ENCODE results near the gene CATSPERE.

CATSPERE gene, protein sequence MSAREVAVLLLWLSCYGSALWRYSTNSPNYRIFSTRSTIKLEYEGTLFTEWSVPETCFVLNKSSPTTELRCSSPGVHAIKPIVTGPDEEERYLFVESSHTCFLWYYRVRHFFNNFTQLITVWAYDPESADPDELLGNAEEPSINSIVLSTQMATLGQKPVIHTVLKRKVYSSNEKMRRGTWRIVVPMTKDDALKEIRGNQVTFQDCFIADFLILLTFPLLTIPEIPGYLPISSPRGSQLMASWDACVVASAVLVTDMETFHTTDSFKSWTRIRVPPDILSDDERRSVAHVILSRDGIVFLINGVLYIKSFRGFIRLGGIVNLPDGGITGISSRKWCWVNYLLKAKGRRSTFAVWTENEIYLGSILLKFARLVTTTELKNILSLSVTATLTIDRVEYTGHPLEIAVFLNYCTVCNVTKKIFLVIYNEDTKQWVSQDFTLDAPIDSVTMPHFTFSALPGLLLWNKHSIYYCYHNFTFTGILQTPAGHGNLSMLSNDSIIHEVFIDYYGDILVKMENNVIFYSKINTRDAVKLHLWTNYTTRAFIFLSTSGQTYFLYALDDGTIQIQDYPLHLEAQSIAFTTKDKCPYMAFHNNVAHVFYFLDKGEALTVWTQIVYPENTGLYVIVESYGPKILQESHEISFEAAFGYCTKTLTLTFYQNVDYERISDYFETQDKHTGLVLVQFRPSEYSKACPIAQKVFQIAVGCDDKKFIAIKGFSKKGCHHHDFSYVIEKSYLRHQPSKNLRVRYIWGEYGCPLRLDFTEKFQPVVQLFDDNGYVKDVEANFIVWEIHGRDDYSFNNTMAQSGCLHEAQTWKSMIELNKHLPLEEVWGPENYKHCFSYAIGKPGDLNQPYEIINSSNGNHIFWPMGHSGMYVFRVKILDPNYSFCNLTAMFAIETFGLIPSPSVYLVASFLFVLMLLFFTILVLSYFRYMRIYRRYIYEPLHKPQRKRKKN

DNA sequence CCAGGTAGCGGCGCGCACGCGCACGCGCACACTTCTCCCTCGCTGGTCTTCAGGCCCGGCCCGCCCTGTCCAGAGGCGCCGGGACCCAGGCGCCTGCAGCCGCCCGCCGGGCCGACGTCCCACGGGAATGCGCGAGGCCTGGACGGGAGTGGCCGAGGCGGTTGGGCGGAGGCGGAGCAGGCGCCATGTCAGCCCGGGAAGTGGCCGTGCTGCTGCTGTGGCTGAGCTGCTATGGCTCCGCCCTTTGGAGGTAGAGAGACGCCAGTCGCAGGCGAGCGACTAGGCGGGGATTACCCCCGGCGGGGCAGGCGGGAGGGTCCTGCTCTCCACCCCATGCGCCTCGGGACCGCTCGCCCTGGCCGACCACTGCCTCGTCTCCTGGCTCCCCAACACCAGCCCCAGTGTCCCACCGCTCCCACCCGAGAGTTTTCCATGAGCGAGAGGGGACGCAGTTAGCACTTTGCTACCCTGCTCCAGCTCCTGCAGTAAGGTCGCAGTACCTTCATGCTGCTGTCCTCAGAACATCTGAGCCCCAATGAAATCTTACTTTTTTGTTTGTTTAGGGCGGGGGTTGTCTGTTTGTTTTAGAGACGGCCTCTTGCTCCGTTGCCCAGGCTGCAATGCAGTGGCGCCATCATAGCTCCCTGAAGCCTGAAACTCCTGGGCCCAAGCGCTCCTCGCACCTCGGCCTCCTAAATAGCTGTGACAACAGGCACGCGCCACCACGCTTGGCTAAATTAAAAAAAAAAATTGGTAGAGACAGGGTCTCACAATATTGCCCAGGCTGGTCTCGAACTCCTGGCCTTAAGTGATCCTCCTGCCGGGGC is at the start of gene CATSPERE:
CATSPERE (plus strand) TSS at position 29 of the 827 bp plus-strand sequence; CDS start at position 186, 157 bp downstream.
- peak; percentile 93 for DNase-seq (ENCODE audit: low spot score)

DNA sequence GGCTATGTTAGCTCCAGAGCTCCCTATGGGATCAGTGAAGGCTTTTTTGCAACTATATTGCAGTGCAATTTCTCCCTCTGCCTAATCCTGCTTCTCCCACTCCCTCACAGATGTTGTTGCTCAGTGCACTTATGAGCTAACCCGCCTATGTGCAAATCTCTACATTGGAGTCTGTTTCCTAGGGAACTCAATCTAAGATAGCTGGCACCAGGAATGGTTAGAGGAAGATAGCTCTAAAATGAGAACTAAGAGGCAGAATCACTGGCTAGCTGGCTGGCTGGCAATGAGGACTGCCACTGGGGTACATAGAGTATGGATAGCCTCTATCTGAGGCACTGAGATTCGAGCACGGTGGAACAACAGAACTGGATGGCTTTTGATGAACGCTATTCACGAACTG is 48.9 kb upstream of the CATSPERE start:
- no peak for DNase-seq (ENCODE audit: low spot score)

GRCh38 chr1:244413736-244414135 is 47.3 kb upstream of the CATSPERE start:
- no peak for DNase-seq (ENCODE audit: low spot score)

DNA sequence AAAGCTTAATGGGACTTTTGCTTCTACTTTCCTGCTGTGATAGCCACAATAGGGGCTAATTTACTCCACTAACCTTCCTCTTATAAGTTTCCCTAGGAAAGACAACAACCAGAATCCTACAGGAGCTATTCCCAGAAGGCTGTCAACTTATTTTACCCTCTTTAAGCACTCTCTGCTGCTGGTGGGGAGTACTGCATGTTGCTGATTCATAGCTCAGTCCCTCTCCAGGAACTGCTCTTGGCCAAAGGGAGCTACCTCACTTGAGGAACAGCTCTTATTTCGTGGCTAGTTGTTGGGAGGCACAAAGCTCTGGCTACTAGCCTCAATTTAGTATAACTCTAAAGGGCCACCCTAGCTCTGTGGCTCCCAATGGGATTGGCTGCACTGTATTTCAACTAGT is 46.5 kb upstream of the CATSPERE start:
- peak; percentile 58 for DNase-seq (ENCODE audit: low spot score)

DNA sequence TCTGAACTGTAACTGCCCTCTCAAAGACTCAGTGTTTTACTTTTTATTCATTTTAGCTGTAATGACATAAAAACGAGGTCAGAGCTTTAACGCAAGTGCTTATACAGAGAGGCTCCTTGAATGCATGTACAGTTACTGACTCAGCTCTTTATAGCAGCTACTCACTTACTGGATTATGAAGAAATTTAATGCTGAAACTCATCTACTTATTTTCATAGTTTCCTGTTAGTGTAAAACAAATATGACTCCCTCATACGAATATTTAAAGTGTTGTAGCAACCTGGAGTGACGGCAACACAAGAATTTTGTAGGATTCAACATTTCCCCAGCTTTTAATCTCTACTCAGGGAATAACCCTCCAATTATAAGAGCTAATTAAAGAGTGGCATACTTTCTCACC is 42.0 kb upstream of the CATSPERE start:
- DNase-seq (ENCODE audit: low spot score), result no peak

GRCh38 chr1:244422174-244422573 is 38.9 kb upstream of the CATSPERE start:
- DNase-seq (ENCODE audit: low spot score), result no peak

DNA sequence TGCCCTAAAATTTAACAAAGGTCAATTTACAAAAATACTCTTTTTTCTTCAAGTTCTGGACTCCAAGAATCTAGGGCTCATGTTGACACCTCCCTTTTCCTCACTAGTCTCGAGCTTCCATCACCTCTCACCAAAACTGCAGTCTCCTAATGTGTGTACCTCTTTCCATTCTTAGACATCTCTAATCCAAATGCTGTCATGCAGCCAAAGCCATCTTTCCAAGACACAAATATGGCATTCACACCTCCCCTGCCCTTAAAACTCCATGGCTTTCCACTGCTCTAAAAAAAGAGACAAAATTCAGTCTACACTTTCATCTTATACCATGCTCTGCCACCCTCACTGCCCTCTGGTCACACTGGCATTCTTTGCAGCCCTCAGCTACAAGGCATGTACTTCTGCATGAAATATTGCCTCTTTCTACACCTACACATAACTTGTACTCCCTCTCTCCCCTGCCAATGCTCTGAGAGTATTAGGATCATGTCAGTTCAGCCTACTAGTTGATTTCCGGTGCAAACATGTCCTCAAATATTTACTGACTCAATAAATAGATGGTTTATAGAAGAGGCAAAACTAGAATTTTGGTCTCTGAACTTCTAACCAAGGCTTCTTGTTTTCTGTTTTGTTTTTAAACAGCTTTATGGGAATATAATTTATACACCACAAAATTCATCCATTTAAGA is 36.3 kb upstream of the CATSPERE start:
- DNase-seq (ENCODE audit: low spot score), result no peak

GRCh38 chr1:244427647-244428046 is 33.4 kb upstream of the CATSPERE start:
- DNase-seq (ENCODE audit: low spot score), result no peak

- DNase-seq (ENCODE audit: low spot score), result no peak
Measured at GRCh38 chr1:244429818-244430217, 31.3 kb upstream of the CATSPERE start.

DNA sequence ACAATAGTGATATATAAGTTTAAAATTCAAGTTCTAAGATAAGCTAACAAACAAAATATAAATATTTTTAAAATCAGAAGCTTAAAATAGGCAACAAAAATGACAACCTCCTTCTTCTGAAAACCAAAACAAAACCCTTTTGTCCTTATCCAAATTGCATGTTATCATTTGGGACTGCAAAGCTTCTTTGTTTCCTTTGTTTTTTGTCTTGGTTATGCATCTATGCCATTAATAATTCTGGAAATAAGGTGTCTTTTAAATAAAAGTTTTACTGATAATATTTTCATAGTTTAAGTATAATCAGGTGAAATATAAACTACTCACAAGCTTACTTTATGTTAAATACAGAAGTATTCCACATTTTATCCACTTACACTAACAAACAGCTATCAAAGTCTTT is 29.9 kb upstream of the CATSPERE start:
- DNase-seq (ENCODE audit: low spot score), result no peak

DNA sequence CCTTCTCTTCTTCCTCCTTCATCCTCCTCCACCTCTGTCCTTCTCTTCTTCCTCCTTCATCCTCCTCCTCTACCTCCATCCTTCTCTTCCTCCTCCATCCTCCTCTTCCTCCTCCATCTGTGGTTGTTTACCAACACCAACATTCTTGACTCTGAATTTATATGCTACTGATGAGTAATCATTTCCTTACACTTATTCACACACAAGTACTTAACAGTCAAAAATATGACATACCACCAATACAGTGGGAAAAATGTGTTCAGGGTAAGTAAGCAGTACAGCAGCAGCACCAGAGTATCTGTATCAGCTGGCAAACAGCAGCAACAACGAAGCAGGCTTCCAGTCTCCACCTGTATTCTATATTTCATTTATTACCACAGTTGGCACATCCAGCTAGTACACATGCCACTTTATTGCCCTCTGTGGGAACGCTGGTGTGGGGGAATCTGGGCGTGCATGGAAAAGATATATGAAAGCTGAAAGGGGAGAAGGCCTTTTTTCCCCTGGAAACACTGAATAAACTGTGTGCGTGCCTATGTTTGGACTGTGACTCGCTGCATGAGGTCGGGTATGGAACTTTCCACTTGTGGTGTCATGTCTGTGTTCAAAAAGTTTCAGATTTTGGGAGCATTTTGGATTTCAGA is 25.4 kb upstream of the CATSPERE start:
- DNase-seq (ENCODE audit: low spot score), result peak; percentile 29

DNA sequence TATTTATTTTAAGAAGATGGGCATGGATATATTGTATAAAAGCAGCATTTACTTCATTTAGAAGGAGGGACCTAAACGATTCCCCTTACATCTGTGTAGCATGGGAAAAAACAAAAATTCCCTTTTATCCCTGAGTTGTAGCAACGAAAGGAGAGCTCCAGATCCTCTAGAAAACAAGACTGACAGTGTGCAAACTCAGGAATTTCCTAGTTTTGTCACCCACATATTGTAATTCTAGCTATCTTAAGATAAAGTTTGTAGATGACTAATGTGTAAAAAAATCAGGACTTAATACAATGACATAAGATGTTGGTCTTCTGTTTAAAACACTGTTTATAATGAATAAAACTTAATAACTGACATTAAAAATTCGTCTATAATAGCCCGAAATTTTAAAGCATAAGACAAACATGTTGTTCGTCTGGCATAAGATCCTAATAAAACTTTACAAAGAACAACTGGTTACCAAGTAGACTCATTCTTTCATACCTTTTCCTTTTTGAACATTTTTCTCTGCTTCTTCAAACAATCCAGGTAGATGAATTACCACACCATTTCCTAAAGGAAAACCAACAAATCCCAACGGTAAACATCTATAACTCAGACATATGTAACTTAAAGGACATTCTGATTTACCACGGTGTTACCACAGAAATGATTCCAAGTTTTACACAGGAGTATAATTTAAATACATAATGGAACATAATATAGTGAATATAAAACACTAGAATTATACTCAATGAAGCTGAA is 24.6 kb upstream of the CATSPERE start:
- no peak for DNase-seq (ENCODE audit: low spot score)

- DNase-seq (ENCODE audit: low spot score), result no peak
Measured at GRCh38 chr1:244437086-244437468, 24.0 kb upstream of the CATSPERE start.

- DNase-seq (ENCODE audit: low spot score), result no peak
Measured at GRCh38 chr1:244439391-244440032, 21.6 kb upstream of the CATSPERE start.

GRCh38 chr1:244442850-244443249 is 18.2 kb upstream of the CATSPERE start:
- DNase-seq (ENCODE audit: low spot score), result no peak

DNA sequence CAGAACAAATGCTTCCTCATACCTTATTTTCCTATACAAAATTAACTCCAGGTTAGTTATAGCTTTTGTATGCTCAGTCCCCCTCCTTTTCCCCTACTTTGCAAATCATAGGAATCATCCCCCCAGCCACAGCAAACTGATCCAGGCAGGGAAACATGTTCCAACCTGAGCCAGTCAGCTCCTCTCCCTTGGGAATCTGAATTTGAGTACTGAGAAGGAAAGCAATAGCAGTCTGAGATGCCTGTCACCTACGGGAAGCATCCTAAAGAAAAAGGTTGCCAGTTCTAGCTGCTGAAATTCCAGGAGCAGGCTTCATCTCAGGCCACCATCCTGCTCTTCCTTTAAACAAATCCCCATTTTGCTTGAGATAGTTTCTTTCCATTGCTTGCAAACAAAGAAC is 16.2 kb upstream of the CATSPERE start:
- DNase-seq (ENCODE audit: low spot score), result no peak

GRCh38 chr1:244445320-244446181 is 15.5 kb upstream of the CATSPERE start:
- no peak for DNase-seq (ENCODE audit: low spot score)

DNA sequence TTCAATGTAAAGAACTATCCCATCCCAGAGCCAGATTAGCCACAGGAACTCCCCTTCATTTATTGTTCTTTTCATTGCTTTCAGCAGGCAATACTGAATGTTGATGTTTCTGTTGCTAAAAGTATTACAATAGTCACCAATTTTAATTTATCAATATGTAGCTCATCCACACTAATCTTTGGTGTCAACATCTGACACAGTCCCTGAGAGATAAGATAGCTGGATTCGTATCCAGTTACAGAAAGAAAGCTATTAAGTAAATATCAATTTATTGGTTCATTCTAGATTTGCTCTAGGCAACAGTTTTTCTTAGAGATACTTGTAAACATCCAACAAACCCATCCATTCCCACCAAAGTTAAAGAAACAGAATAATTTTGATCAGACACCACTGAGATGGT is 14.0 kb upstream of the CATSPERE start:
- no peak for DNase-seq (ENCODE audit: low spot score)

DNA sequence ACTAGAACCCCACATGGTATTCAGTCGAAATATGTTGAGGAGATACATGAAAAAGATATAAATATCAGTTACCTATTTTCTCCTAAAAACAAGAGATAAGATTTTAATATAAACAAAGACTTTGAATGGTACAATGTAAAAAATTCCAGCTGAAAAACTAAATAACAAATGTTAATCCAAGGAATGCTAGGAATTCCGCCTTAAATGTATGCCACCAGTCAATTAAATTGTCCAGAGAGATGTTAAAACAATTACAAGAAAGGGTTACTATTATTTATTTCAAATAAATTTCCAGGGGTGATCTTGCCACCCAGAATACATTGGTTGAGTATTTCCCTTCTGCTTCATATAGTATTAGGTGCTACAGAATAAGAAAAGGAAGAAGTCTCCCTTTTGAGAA is 13.5 kb upstream of the CATSPERE start:
- no peak for DNase-seq (ENCODE audit: low spot score)

Measured in kidney tubule cell (primary cell).